ENCODE results near the gene UBAC2.

DNA sequence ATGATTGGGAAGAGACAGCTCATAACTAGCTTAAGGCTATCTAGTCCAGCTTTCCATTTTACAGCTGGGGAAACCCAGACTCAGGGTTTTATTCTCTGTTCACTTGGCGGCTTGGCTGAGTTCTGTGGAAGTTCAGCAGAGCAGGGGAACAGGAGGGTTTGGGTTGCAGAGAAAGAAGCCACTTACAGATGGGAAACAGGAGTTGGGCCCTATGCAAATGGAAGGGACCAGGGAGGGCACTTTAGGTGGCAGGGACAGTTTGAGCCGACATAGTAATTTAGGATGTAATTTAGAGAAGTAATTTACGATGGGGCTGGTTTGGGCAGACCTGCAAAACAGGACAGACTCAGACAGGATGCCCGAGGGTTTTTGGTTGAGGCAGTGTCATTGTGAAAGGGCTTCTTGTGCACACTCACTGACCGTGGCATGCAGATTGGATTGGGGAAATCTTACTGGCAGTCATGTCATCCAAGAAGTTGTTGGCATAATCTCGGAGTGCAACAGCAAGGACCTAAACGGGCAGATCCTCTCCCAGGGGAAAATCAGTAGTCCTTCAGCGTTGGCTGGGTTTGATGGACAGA, 153.8 kb downstream of the UBAC2 start:
- no peak for TF ChIP-seq CTCF (IDR thresholded peaks at IDR 0.05)
- TF ChIP-seq POLR2A (IDR thresholded peaks at IDR 0.05), result no peak
